Erythroblast (primary cell): ENCODE results near the gene EFHC1.

ENCODE experiments used
- GATA1 ChIP-seq: IDR thresholded peaks from 2 replicates; pipeline ENCODE4 v1.6.1; 2011; ENCODE audit warnings: low read depth, mild to moderate bottlenecking, control low read depth, low read length, moderate library complexity
- POLR2A ChIP-seq: IDR thresholded peaks from 2 replicates; pipeline ENCODE4 v1.6.1; 2011; ENCODE audit warnings: mild to moderate bottlenecking, low read length

DNA sequence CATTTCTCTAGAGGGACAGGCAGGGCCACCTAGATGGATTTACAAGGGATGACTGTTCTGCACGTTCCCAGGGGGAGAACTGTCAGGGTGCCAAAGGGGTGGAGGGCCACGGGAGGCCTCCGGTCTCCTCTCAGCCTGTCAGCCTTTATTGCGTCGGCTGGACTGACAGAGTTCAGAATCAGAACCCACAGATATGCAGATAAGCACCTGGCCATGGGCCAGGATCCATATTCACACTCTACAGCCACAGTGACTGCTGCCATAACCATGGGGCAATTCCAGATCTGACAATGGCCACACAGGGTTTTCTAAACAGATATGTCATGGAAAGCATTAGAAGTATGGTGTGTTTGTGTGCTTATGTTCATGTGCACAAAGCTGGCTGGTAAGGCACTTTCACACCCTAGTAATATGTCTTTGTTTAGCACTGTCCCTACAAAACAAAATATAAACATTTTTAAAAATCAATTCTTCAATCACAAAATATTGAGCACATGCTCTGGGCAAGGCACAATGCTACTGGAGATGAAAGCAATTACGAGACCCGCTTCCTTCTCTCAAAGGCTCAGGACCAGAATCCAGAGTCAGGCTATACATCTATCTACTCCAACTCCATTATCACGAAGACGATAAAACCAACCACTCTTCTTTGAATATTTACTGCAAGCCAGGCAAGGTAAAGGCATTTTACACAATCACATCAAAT is 127.7 kb downstream of the EFHC1 start:
- TF ChIP-seq POLR2A (no peak), GATA1 (no peak)
